NCI-H345 treated with DMSO at 0.1 percent for 48 hours (cell line): ENCODE data around the gene TGFBR2.

Experiments
- DNase-seq: peaks from one replicate; lab custom pipeline; 2025; ENCODE audit not compliant: unreplicated experiment; lab: John Stamatoyannopoulos, UW

Gene TGFBR2

GRCh38 chr3:30606301-30607031 lies at the start of gene TGFBR2:
Gene TGFBR2, plus strand, starts transcription at chr3:30606601. Its CDS starts 283 bp downstream, at chr3:30606884.
- DNase-seq = no peak

DNA sequence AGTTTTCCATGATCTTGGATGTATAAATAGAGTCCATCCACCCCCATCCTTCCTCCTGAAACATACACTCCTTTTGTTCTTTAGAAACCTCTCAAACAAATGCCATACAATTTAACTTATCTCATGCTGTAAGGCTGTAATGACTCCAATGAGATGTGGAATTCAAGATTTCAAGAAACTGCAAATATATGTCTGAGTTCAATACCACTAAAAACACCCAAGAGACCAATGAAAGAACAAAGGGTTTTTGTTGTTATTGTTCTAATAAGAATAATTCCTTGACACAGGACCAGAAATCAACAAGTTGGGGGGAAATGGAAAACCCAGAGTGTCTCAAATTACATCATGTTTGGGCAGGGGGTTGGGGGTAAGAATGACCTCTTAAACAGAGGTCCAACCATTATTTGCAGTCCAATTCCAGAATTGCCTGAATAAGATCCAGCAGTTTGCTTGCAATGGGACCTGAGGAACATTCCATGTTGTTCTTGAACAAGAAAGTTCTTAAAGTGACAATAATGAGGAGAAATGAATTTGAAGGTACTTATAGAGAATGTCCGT lies 48.6 kb upstream of the TGFBR2 start:
- no peak for DNase-seq

- no peak for DNase-seq
Measured at GRCh38 chr3:30563956-30564355, 42.4 kb upstream of the TGFBR2 start.

- DNase-seq = no peak
Measured at GRCh38 chr3:30567139-30567753, 39.2 kb upstream of the TGFBR2 start.

- DNase-seq = no peak
Measured at GRCh38 chr3:30576946-30577345, 29.5 kb upstream of the TGFBR2 start.

GRCh38 chr3:30577788-30578187 lies 28.6 kb upstream of the TGFBR2 start:
- no peak for DNase-seq

- no peak for DNase-seq
Measured at GRCh38 chr3:30578479-30578878, 27.9 kb upstream of the TGFBR2 start.

- DNase-seq = no peak
Measured at GRCh38 chr3:30578986-30579579, 27.3 kb upstream of the TGFBR2 start.

- no peak for DNase-seq
Measured at GRCh38 chr3:30581067-30581585, 25.3 kb upstream of the TGFBR2 start.

DNA sequence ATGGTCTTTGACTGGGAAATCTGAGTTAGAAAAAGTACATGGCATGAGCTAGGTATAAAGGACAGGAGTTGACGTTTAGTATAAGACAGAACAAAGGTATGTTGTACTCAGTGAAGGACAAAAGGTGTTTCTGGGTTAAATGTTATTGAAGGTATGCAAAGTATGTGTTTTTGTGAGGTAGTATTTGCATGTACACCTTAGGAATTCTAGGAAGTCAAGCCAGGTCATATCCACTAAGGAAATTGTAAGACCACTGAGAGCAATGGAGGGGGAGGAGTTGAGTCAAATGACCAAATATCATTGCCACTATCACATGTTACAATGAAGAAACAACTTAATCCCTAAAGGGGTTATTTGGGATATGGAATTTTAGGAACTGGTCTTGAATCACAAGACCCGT lies 24.4 kb upstream of the TGFBR2 start:
- DNase-seq = no peak

- no peak for DNase-seq
Measured at GRCh38 chr3:30583973-30584372, 22.4 kb upstream of the TGFBR2 start.

GRCh38 chr3:30585654-30586053 lies 20.7 kb upstream of the TGFBR2 start:
- no peak for DNase-seq

- DNase-seq = no peak
Measured at GRCh38 chr3:30586096-30586805, 20.1 kb upstream of the TGFBR2 start.

DNA sequence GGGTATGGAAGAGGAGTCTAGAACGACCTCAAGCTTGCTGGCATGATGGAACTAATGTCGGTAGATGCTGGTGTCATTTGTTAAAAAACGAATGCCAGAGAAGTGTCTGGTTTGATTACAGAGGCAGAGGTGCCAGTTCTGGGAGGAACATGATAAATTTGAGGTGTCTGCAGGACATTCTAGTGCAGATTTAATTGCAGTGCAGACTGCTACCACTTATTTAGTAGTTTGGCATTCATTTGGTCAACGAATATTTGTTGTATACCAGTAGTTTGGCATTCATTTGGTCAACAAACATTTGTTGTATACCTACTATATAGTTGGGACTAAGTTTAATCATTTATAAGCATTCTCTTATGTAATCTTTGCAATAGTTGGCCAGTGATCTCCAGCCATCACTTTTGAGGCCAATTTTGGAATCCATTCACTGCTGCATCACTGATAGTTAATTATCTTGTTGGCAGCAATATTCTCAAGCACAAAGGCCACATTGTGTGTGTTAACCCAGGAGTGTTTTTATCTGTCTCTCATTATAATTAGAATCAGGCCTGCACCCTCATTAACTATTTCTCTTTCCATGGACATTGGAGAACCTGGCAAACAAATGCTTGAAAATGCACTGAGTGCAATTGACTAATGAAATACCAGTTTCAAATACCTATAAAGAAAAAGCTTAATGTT lies 19.5 kb upstream of the TGFBR2 start:
- no peak for DNase-seq

GRCh38 chr3:30587904-30588303 lies 18.5 kb upstream of the TGFBR2 start:
- no peak for DNase-seq

DNA sequence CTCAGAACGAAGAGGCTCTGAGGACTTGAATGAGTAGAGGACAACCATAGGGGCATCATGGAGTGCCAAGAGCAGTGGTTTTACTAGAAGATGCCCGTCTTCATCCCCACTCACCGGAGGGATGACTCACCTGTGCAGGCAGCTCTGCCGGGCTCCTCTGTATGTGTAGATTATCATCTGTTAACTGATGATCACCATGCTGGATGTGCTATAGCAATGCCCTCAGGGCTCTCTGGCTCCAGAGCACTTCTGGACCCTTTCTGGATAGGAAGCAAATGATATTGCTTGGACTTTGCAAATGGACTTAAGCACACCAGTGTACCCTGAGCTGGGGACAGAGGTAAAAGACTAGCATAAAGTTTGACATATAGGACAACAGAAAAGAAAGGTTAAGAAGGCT lies 10.2 kb upstream of the TGFBR2 start:
- DNase-seq = no peak

DNA sequence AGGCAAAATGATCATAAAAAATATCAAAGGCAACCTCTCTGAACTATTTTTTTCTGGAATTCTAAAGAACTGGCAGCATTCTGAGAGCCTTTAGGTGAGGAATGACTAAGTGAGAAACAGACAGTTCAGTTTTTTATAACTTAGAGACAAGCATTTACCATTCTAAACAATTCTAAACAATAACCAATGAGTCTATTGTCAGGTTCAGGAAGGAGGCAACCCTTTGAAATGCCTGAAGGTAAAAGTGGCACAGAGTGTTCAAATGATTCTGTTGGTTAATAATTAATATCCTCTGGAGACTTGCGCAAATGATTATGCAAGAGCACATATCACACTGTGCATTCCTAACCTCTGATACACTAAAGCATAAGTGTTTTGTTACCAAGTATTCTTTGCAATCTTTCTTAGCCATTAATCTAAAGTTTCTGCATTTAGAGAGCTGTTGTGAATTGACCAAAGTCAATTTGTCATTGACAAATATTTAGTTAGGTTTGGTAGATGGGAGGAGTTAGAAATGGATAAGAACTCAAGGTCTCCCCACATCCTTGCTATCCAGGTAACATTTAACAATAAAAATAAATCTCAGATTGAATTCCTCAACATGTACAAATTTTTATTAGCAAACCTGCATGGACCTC lies 9.2 kb upstream of the TGFBR2 start:
- no peak for DNase-seq

GRCh38 chr3:30597769-30598134 lies 8.6 kb upstream of the TGFBR2 start:
- no peak for DNase-seq

DNA sequence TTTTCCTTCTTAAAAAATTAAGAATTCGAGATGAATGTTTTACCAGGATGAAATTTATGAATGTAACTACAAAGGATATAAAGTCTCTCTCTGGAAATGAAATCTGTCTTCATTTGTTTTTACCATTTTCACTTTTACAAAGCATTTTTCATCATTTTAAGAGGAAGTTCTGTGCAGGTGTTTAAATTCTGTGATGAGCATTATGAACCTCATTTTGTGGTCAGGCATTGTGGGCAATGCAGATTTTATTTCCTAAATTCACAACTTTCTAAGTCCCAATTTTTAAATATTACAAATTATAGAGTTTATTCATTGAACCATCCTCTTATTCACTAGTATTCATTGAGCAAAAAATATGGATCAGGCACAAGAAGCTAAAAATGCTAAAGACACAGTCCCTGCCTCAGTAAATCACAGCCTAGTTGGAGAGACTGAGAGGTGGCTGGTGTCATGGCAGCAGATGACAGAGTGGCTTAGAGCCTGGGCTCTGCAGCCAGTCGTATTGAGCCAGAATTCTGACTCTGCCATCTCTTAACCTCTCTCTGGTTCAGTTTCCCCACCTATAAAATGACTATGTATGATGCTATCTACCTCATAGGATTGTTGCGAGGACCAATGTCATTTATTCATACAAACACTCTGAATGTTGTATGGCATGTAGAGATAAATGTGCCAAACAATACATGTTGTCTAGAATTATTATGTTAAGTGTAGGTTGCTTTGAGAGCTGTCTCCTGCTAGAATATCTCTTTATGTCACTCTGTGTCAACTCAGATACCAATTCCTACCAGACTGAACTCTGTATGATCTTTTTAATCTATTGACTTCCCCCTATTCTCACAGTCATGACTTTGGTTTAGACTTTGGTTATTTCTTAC lies 7.5 kb upstream of the TGFBR2 start:
- no peak for DNase-seq
